ENCODE results near the gene DEDD.

The DEDD gene

DNA sequence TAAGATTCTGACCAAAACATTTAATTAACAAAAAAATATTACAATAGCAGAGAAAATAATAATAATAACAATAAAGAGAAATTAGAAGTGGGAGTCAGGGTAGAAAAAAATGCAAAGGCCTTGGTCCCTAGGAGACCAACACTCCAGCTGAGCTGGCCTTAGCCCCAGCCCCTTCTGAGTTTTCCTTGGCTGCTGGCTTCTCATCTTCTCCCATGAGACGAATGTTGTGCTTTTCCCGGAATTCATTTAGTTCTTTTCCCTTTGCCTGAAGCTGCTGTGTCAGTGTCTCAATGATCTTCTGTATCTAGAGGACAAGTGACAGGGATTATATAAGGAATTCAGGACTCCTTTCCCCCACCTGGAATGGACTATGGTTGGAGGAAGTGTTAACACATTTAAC, 31.9 kb downstream of the DEDD start:
- Histone ChIP-seq H3K4me3 (ENCODE audit: severe bottlenecking) (no peak overlapping the region), H3K9me3 (ENCODE audit: severe bottlenecking) (no peaks in the 10 kb centered on the region), H3K4me1 (ENCODE audit: insufficient read depth, poor library complexity, severe bottlenecking) (peaks cover 5% of the 10 kb centered on the region), H3K27me3 (ENCODE audit: insufficient read depth, poor library complexity, severe bottlenecking) (no peaks in the 10 kb centered on the region), H3K27ac (ENCODE audit: poor library complexity, severe bottlenecking) (no peak overlapping the region), H3K36me3 (ENCODE audit: low read depth) (peaks cover 36% of the 10 kb centered on the region)
- TF ChIP-seq, protein P1, sequence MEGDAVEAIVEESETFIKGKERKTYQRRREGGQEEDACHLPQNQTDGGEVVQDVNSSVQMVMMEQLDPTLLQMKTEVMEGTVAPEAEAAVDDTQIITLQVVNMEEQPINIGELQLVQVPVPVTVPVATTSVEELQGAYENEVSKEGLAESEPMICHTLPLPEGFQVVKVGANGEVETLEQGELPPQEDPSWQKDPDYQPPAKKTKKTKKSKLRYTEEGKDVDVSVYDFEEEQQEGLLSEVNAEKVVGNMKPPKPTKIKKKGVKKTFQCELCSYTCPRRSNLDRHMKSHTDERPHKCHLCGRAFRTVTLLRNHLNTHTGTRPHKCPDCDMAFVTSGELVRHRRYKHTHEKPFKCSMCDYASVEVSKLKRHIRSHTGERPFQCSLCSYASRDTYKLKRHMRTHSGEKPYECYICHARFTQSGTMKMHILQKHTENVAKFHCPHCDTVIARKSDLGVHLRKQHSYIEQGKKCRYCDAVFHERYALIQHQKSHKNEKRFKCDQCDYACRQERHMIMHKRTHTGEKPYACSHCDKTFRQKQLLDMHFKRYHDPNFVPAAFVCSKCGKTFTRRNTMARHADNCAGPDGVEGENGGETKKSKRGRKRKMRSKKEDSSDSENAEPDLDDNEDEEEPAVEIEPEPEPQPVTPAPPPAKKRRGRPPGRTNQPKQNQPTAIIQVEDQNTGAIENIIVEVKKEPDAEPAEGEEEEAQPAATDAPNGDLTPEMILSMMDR (IDR thresholded peaks at IDR 0.05; ENCODE audit: poor library complexity, severe bottlenecking) = no peak
- ATAC-seq (ENCODE audit: low read depth) = no peak
- DNase-seq (ENCODE audit: low spot score) = no peak

DNA sequence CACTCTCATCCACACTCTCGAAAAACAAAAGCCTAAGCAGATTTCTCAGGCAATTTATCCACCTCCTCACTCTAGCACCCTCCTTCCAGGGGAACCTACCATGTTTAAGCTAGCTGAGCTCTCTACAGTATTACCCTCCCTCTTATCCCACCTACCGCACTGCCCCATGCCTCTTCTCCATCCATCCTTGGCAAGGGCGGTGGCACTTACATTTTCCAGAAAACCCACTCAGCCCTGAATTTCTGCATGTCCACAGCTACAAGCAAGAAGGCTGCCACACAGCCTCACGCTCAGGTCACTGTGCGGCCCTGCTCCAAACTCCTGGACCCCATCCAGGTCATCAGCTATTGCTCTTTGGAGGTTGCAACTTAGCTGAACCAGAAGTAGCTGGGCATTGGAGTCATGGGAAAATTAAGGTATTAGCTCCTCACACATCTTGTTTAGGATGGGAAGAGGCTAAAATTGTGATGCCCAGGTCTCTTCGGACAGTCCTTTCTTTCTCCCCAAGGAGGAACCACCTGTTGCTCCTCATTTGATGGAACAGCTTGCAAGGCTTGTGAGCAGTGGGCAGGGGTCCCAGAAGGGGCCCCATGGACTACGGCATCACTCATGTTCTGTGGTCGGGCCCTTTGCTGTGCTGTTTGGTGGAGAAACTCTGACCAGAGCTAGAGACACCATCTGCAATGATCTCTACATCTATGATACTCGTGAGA, 33.2 kb downstream of the DEDD start:
- DNase-seq (ENCODE audit: low spot score) = no peak
- Histone ChIP-seq H3K4me1 (ENCODE audit: insufficient read depth, poor library complexity, severe bottlenecking) (no peaks in the 10 kb centered on the region), H3K4me3 (ENCODE audit: severe bottlenecking) (peak overlapping the region; percentile 53), H3K36me3 (ENCODE audit: low read depth) (peaks cover 26% of the 10 kb centered on the region), H3K27ac (ENCODE audit: poor library complexity, severe bottlenecking) (no peak overlapping the region), H3K9me3 (ENCODE audit: severe bottlenecking) (no peaks in the 10 kb centered on the region), H3K27me3 (ENCODE audit: insufficient read depth, poor library complexity, severe bottlenecking) (no peaks in the 10 kb centered on the region)
- TF ChIP-seq, protein P1 (IDR thresholded peaks at IDR 0.05; ENCODE audit: poor library complexity, severe bottlenecking) = no peak
- peak; percentile 6; the same call in 2 of the 3 replicates for ATAC-seq (ENCODE audit: low read depth)

DNA sequence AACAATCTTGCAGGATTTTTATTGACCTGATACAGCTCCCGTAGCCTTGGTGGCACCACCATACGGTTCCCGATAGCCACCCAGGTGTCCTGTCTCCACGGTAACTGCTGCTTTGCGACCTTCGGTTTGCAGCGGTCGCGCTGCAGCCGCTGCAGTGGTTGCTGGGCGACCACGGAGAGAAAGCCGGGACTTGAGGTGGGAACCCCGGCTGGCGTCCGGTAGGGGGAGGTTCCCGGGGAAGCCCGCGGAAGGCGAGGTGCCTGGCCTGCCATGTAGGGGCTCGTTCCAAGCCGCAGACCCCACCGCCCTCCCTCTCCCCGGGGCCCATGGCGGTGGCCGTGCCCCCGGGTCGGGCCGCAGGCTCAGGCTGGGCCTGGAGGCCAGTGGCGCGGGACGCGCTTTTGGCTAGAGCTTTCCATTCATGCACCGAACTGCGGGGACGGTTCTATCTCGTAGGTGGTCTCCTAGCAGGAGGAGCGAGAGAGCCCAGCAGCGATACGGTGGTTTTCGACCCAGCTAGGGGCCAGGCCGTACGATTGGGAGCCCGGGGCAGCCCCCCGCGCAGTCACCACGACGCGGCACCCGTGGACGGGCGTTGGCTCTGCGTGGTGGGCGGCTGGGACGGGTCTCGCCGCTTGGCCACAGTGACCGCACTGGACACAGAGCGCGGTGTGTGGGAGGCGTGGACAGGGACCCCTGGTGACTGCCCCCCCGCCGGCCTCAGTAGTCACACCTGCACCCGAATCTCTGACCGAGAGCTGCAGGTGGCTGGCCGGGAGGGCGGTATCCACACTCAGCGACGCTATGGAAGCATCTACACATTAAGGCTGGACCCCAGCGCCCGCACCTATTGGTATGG, 34.0 kb downstream of the DEDD start, which contains the start of gene KLHDC9:
TSS of gene KLHDC9 (plus strand) at position 152 of the 859 bp plus-strand sequence. CDS start at position 327, 175 bp downstream.
- Histone ChIP-seq H3K9me3 (ENCODE audit: severe bottlenecking) (no peaks in the 10 kb centered on the region), H3K27me3 (ENCODE audit: insufficient read depth, poor library complexity, severe bottlenecking) (no peaks in the 10 kb centered on the region), H3K36me3 (ENCODE audit: low read depth) (peaks cover 26% of the 10 kb centered on the region), H3K27ac (ENCODE audit: poor library complexity, severe bottlenecking) (peak within 1 kb of the TSS; percentile 31), H3K4me3 (ENCODE audit: severe bottlenecking) (peak within 1 kb of the TSS; percentile 53), H3K4me1 (ENCODE audit: insufficient read depth, poor library complexity, severe bottlenecking) (no peaks in the 10 kb centered on the region)
- peak; percentile 87 for DNase-seq (ENCODE audit: low spot score)
- ATAC-seq (ENCODE audit: low read depth) = peak; percentile 83
- TF ChIP-seq, protein P1 (IDR thresholded peaks at IDR 0.05; ENCODE audit: poor library complexity, severe bottlenecking) = peak; percentile 8

DNA sequence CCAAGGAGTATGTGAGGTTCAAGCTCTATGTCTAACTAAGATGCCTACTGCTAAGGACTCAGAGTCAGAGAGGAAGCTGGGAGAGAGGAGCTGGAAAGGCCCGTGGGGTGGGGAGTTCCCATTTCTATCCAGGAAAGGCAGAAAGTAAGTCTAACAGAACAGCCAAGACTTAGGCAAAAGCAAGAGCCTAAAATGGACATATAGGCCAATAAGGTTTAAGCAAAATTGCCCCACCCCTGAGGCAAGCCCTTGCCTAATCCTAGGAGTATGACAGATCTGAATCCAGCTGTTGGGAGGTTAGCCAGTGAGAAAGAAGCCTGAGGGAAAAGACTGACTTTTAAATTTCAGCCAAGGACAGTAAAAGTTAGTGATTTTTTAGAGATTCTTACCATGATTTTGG, 35.9 kb downstream of the DEDD start:
- TF ChIP-seq, protein P1 (IDR thresholded peaks at IDR 0.05; ENCODE audit: poor library complexity, severe bottlenecking) = no peak
- Histone ChIP-seq H3K4me1 (ENCODE audit: insufficient read depth, poor library complexity, severe bottlenecking) (peaks cover 12% of the 10 kb centered on the region), H3K4me3 (ENCODE audit: severe bottlenecking) (no peak overlapping the region), H3K36me3 (ENCODE audit: low read depth) (peaks cover 16% of the 10 kb centered on the region), H3K27me3 (ENCODE audit: insufficient read depth, poor library complexity, severe bottlenecking) (no peaks in the 10 kb centered on the region), H3K9me3 (ENCODE audit: severe bottlenecking) (no peaks in the 10 kb centered on the region), H3K27ac (ENCODE audit: poor library complexity, severe bottlenecking) (no peak overlapping the region)
- ATAC-seq (ENCODE audit: low read depth) (no peak), DNase-seq (ENCODE audit: low spot score) (no peak)

Measured in RWPE2 (cell line).